T47D (cell line): ENCODE data around the gene MMADHC.
A peak's percentile ranks its signal among the peaks of the same experiment; 100 is the strongest.

ENCODE experiments used
- DNase-seq, 2 experiments: peaks; one replicate each; pipeline versions ENCODE4 v3.0.0 to v3.0.0-alpha.2; 2011 to 2012; ENCODE audit warnings: low read depth in 1 of 2, low spot score in 1 of 2
- JUND ChIP-seq: IDR thresholded peaks from 2 replicates; pipeline ENCODE4 v1.6.1; 2012; ENCODE audit warnings: low read depth
- in situ Hi-C: cut with HindIII; loops from 2 replicates; pipeline ENCODE4 v1.10.0; 2016; ENCODE audit warnings: low sequenced_read_pairs, low pct_unique_long_range_greater_than_20kb

MMADHC gene

GRCh38 chr2:149562324-149562723, 25.3 kb downstream of the MMADHC start:
- TF ChIP-seq JUND, result no peak
- DNase-seq, result peak in 1 of 2 experiments; percentile 15

GRCh38 chr2:149561309-149561926, 26.2 kb downstream of the MMADHC start:
- in situ Hi-C loops, result no loop called here
- peak in 1 of 2 experiments; percentile 48 for DNase-seq
- no peak for TF ChIP-seq JUND

More at GRCh38 chr2:149562324-149562723, 25.3 kb downstream of the MMADHC start:
- in situ Hi-C loops, result no loop called here

- in situ Hi-C loops, result no loop called here
Measured at GRCh38 chr2:149559341-149560068, 28.1 kb downstream of the MMADHC start.

GRCh38 chr2:149556452-149556851, 31.1 kb downstream of the MMADHC start:
- in situ Hi-C loops, result no loop called here
- peak; percentile 59; the same call in 1 of the 2 replicates for TF ChIP-seq JUND
- peak in 1 of 2 experiments; percentile 35 for DNase-seq

More at GRCh38 chr2:149559341-149560068, 28.1 kb downstream of the MMADHC start:
- TF ChIP-seq JUND, result no peak
- DNase-seq, result no peak

- DNase-seq, result no peak
- no peak for TF ChIP-seq JUND
- in situ Hi-C loops, result no loop called here
Measured at GRCh38 chr2:149552830-149553229, 34.7 kb downstream of the MMADHC start.

GRCh38 chr2:149552226-149552625, 35.3 kb downstream of the MMADHC start:
- no peak for TF ChIP-seq JUND
- in situ Hi-C loops, result no loop called here
- no peak for DNase-seq

- no peak for DNase-seq
- in situ Hi-C loops, result no loop called here
- no peak for TF ChIP-seq JUND
Measured at GRCh38 chr2:149544692-149545091, 42.9 kb downstream of the MMADHC start.

- in situ Hi-C loops, result no loop called here
- DNase-seq, result no peak
- TF ChIP-seq JUND, result no peak
Measured at GRCh38 chr2:149543845-149544244, 43.7 kb downstream of the MMADHC start.

- in situ Hi-C loops, result no loop called here
- no peak for DNase-seq
- TF ChIP-seq JUND, result no peak
Measured at GRCh38 chr2:149540138-149540537, 47.4 kb downstream of the MMADHC start.

GRCh38 chr2:149538138-149538833, 49.3 kb downstream of the MMADHC start:
- no peak for DNase-seq
- in situ Hi-C loops, result no loop called here
- no peak for TF ChIP-seq JUND

- DNase-seq, result no peak
- in situ Hi-C loops, result no loop called here
- TF ChIP-seq JUND, result no peak
Measured at GRCh38 chr2:149537092-149537726, 50.4 kb downstream of the MMADHC start.

- DNase-seq, result no peak
- in situ Hi-C loops, result no loop called here
- TF ChIP-seq JUND, result no peak
Measured at GRCh38 chr2:149536649-149537048, 50.9 kb downstream of the MMADHC start.
